K562 (cell line): ENCODE measurements around the gene APOC1. TPM values are rescaled to one million over a fixed set of nuclear protein-coding genes. Genes with fewer than 3 reads are reported as not detected.

Experiments used
- ELF2 ChIP-seq: fragments of 250-450 bp; sonication (Bioruptor Pico); IDR thresholded peaks from 2 replicates; pipeline ENCODE4 v1.5.0; 2021; ENCODE audit warnings: mild to moderate bottlenecking
- ELK3 ChIP-seq: fragments of 450-650 bp; formaldehyde crosslinking; IDR thresholded peaks from 2 replicates; pipeline ENCODE4 v1.4.0; 2020; ENCODE audit warnings: mild to moderate bottlenecking
- ETS1 ChIP-seq: conservative IDR thresholded peaks from 2 replicates; pipeline ENCODE4 v1.6.1; 2011; ENCODE audit warnings: low read depth, mild to moderate bottlenecking, low read length; ENCODE audit not compliant: control insufficient read depth
- ETV6 ChIP-seq, 3 experiments: fragments of 150-350 bp in 1 of 3; sonication (generic) in 1 of 3; formaldehyde crosslinking in 1 of 3; IDR thresholded peaks; 2 replicates each; pipeline versions ENCODE4 v1.6.1 to v1.8.0; 2014 to 2022; ENCODE audit warnings: borderline replicate concordance in 2 of 3, low read depth in 2 of 3, antibody characterized with exemption in 1 of 3, low read length in 1 of 3, mild to moderate bottlenecking in 1 of 3, missing genetic modification reagents in 1 of 3
- FOXA3 ChIP-seq, 2 experiments: fragments of 450-650 bp in 1 of 2; sonication (generic) in 1 of 2; formaldehyde crosslinking; IDR thresholded peaks in 1 of 2; conservative IDR thresholded peaks in 1 of 2; 2 replicates each; pipeline versions ENCODE4 v1.4.0 to v1.8.0; 2020 to 2022; ENCODE audit warnings: mild to moderate bottlenecking in 2 of 2, missing genetic modification reagents in 1 of 2
- GABPB1 ChIP-seq: sonication (generic); formaldehyde crosslinking; IDR thresholded peaks from 2 replicates; pipeline ENCODE4 v1.8.0; 2022; ENCODE audit warnings: mild to moderate bottlenecking, missing genetic modification reagents
- GATA2 ChIP-seq: sonication (generic); formaldehyde crosslinking; IDR thresholded peaks from 2 replicates; pipeline ENCODE4 v1.4.0; 2020; ENCODE audit warnings: mild to moderate bottlenecking, missing genetic modification reagents
- GTF2F1 ChIP-seq: IDR thresholded peaks from 2 replicates; pipeline ENCODE4 v1.6.1; 2011; ENCODE audit warnings: low read depth, low read length, improper control_type of control experiment
- HSF4 ChIP-seq: fragments of 250-450 bp; sonication (Bioruptor Pico); IDR thresholded peaks from 2 replicates; pipeline ENCODE4 v2.1.2; 2022; ENCODE audit warnings: mild to moderate bottlenecking, moderate library complexity, borderline replicate concordance
- MAFK ChIP-seq: IDR thresholded peaks from 2 replicates; pipeline ENCODE4 v1.6.1; 2011; ENCODE audit warnings: low read length, improper control_type of control experiment
- MCM2 ChIP-seq: fragments of 450-650 bp; IDR thresholded peaks from 2 replicates; pipeline ENCODE4 v1.6.1; 2017; ENCODE audit warnings: low read depth, mild to moderate bottlenecking
- PREB ChIP-seq: sonication (generic); formaldehyde crosslinking; IDR thresholded peaks from 2 replicates; pipeline ENCODE4 v1.8.1; 2023; ENCODE audit warnings: mild to moderate bottlenecking, missing genetic modification reagents
- PRMT5 ChIP-seq: sonication (generic); formaldehyde crosslinking; IDR thresholded peaks from 2 replicates; pipeline ENCODE4 v1.5.0; 2020; ENCODE audit warnings: missing genetic modification reagents
- SAFB2 ChIP-seq: fragments of 200-400 bp; formaldehyde crosslinking; IDR thresholded peaks from 2 replicates; pipeline ENCODE4 v1.6.1; 2018; ENCODE audit warnings: borderline replicate concordance, low read length, low read depth, moderate library complexity; ENCODE audit not compliant: severe bottlenecking
- SMARCE1 ChIP-seq: fragments of 450-650 bp; IDR thresholded peaks from 2 replicates; pipeline ENCODE4 v1.7.1; 2016; ENCODE audit warnings: mild to moderate bottlenecking
- TEAD2 ChIP-seq: fragments of 450-650 bp; IDR thresholded peaks from 2 replicates; pipeline ENCODE4 v1.6.1; 2016; ENCODE audit warnings: missing genetic modification characterization, control low read depth, missing compliant biosample characterization
- ZFX ChIP-seq: sonication (generic); formaldehyde crosslinking; IDR thresholded peaks from 2 replicates; pipeline ENCODE4 v1.8.0; 2022; ENCODE audit warnings: mild to moderate bottlenecking, missing genetic modification reagents, moderate library complexity
- polyA plus RNA-seq, 8 experiments: library from polyadenylated mRNA; depleted of rRNA in 4 of 8; stranded (reverse) in 5 of 8; unstranded in 3 of 8; fragments of >200 nt; fragmentation: Nextera tagmentation in 2 of 8; fragmentation: Illumina TruSeq in 1 of 8; extraction: Ambion mirVana in 2 of 8; extraction: Trizol in 1 of 8; gene quantifications; 2 replicates each; pipeline versions ENCODE4 v1.2.1 to v1.2.3, GENCODE V29; 2011 to 2014; ENCODE audit warnings: inconsistent platforms in 1 of 8, missing spikeins in 1 of 8
- total RNA-seq, 7 experiments: library from RNA; depleted of rRNA in 6 of 7; stranded (reverse); fragments of >200 nt in 6 of 7; fragmentation: Illumina TruSeq in 2 of 7; extraction: Trizol in 2 of 7; gene quantifications; 2 replicates each; pipeline versions ENCODE4 v1.2.1 to v1.2.3, GENCODE V29; 2011 to 2021; ENCODE audit warnings: low replicate concordance in 1 of 7
- TF ChIP-seq, protein P1 (sequence below): fragments of 250-450 bp; sonication (Bioruptor Pico); IDR thresholded peaks from 2 replicates; pipeline ENCODE4 v1.5.0; 2020; ENCODE audit warnings: mild to moderate bottlenecking, borderline replicate concordance
- TF ChIP-seq, protein P2 (sequence below): fragments of 250-450 bp; sonication (Bioruptor Pico); IDR thresholded peaks from 2 replicates; pipeline ENCODE4 v1.4.0; 2020; ENCODE audit warnings: mild to moderate bottlenecking, moderate library complexity

APOC1 gene
- total and polyA plus RNA-seq, 9 of the 15 experiments (the other 6 are each of a cell fraction or from before 2014, with no cell fraction given) = 115 to 408 (median 220) TPM

- TF ChIP-seq GTF2F1 = no peak
- no peak for TF ChIP-seq MAFK
- TF ChIP-seq PRMT5 (CRISPR knock-in tag) = no peak
- no peak for TF ChIP-seq ELF2 (CRISPR knock-in tag)
- no peak for TF ChIP-seq SAFB2
- no peak for TF ChIP-seq HSF4 (CRISPR knock-in tag)
- TF ChIP-seq GABPB1 (CRISPR knock-in tag) = no peak; the same call in 1 of the 2 replicates
- no peak for TF ChIP-seq GATA2 (CRISPR knock-in tag)
- TF ChIP-seq ETS1 = no peak
- TF ChIP-seq, protein P1, sequence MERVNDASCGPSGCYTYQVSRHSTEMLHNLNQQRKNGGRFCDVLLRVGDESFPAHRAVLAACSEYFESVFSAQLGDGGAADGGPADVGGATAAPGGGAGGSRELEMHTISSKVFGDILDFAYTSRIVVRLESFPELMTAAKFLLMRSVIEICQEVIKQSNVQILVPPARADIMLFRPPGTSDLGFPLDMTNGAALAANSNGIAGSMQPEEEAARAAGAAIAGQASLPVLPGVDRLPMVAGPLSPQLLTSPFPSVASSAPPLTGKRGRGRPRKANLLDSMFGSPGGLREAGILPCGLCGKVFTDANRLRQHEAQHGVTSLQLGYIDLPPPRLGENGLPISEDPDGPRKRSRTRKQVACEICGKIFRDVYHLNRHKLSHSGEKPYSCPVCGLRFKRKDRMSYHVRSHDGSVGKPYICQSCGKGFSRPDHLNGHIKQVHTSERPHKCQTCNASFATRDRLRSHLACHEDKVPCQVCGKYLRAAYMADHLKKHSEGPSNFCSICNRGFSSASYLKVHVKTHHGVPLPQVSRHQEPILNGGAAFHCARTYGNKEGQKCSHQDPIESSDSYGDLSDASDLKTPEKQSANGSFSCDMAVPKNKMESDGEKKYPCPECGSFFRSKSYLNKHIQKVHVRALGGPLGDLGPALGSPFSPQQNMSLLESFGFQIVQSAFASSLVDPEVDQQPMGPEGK = no peak
- no peak for TF ChIP-seq TEAD2 (tag)
- TF ChIP-seq, protein P2, sequence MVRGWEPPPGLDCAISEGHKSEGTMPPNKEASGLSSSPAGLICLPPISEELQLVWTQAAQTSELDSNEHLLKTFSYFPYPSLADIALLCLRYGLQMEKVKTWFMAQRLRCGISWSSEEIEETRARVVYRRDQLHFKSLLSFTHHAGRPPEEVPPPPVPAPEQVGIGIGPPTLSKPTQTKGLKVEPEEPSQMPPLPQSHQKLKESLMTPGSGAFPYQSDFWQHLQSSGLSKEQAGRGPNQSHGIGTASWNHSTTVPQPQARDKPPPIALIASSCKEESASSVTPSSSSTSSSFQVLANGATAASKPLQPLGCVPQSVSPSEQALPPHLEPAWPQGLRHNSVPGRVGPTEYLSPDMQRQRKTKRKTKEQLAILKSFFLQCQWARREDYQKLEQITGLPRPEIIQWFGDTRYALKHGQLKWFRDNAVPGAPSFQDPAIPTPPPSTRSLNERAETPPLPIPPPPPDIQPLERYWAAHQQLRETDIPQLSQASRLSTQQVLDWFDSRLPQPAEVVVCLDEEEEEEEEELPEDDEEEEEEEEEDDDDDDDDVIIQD = no peak
- TF ChIP-seq FOXA3 (CRISPR knock-in tag; conservative IDR thresholded peaks at IDR 0.05 in 1 of 2, IDR thresholded peaks at IDR 0.05 in 1 of 2) = no peak
- no peak for TF ChIP-seq ELK3
- no peak for TF ChIP-seq ETV6 (IDR thresholded peaks at IDR 0.05; ENCODE audit: borderline replicate concordance in 1 of 2, low read depth in 2 of 2, low read length in 1 of 2)
- no peak for TF ChIP-seq ETV6 (CRISPR knock-in tag; IDR thresholded peaks at IDR 0.05; ENCODE audit: borderline replicate concordance)
- TF ChIP-seq PREB (CRISPR knock-in tag) = no peak
- peak; percentile 26; the same call in 1 of the 2 replicates for TF ChIP-seq SMARCE1
- no peak for TF ChIP-seq ZFX
- no peak for TF ChIP-seq MCM2
Observed at GRCh38 chr19:44903602-44904425, 10.6 kb upstream of the APOC1 start (continued).
